ENCODE measurements around the gene SUMF2. TPM values are rescaled to one million over a fixed set of nuclear protein-coding genes. Genes with fewer than 3 reads are reported as not detected.

SUMF2 gene
- total and polyA plus RNA-seq, 2 of the 13 experiments (the other 11 are each of a cell fraction or from before 2014, with no cell fraction given): 48.9 to 54.4 TPM

DNA sequence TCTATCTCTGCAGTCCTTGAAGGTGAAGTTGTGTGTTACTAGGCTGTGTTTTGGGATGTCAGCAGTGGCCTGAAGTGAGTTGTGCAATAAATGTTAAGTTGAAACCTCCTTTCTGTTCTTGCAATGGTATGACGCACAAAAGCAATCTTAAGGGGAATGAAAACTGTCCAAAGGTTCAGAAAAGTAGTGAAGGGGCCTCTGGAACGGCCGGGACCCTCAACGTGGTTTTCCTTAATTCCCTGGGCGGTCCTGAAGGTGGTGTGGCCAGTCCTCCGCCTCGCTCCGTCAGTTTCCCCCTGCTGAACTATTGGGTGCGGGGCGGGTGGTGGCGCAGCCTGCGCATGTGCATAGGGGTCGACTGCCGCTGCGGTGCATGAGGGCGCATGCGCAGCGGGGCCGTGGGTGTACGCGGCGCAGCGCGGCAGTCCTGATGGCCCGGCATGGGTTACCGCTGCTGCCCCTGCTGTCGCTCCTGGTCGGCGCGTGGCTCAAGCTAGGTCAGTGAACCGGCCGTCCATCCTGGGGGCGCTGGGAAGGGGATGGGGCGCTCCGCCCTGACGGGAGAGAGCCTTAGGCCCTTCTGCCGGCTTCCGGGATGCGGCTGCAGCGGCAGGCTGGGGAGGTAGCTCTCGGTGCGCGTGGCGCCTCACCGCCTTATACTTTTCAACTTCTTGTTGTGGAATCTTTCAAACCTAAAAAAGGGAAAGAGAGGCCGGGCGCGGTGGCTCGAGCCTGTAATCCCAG lies at the start of gene SUMF2 (continued):
- TF ChIP-seq, protein P1, sequence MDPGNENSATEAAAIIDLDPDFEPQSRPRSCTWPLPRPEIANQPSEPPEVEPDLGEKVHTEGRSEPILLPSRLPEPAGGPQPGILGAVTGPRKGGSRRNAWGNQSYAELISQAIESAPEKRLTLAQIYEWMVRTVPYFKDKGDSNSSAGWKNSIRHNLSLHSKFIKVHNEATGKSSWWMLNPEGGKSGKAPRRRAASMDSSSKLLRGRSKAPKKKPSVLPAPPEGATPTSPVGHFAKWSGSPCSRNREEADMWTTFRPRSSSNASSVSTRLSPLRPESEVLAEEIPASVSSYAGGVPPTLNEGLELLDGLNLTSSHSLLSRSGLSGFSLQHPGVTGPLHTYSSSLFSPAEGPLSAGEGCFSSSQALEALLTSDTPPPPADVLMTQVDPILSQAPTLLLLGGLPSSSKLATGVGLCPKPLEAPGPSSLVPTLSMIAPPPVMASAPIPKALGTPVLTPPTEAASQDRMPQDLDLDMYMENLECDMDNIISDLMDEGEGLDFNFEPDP (CRISPR knock-in tag; conservative IDR thresholded peaks at IDR 0.05): no peak
- no peak for TF ChIP-seq TEAD2 (CRISPR knock-in tag; IDR thresholded peaks at IDR 0.05)
- TF ChIP-seq, protein P2, sequence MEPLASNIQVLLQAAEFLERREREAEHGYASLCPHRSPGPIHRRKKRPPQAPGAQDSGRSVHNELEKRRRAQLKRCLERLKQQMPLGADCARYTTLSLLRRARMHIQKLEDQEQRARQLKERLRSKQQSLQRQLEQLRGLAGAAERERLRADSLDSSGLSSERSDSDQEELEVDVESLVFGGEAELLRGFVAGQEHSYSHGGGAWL (CRISPR knock-in tag; IDR thresholded peaks at IDR 0.05): 0 out of 2 replicates have a peak, but pooled peaks have one; percentile 46
- TF ChIP-seq ZNF773 (CRISPR knock-in tag; IDR thresholded peaks at IDR 0.05; ENCODE audit: borderline replicate concordance): no peak
- TF ChIP-seq, protein P3, sequence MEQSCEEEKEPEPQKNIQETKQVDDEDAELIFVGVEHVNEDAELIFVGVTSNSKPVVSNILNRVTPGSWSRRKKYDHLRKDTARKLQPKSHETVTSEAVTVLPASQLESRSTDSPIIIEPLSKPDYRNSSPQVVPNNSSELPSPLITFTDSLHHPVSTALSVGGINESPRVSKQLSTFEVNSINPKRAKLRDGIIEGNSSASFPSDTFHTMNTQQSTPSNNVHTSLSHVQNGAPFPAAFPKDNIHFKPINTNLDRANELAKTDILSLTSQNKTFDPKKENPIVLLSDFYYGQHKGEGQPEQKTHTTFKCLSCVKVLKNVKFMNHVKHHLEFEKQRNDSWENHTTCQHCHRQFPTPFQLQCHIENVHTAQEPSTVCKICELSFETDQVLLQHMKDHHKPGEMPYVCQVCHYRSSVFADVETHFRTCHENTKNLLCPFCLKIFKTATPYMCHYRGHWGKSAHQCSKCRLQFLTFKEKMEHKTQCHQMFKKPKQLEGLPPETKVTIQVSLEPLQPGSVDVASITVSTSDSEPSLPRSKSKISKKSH (CRISPR knock-in tag; IDR thresholded peaks at IDR 0.05; ENCODE audit: borderline replicate concordance): peak; percentile 64; the same call in 1 of the 2 replicates
- TF ChIP-seq, protein P4, sequence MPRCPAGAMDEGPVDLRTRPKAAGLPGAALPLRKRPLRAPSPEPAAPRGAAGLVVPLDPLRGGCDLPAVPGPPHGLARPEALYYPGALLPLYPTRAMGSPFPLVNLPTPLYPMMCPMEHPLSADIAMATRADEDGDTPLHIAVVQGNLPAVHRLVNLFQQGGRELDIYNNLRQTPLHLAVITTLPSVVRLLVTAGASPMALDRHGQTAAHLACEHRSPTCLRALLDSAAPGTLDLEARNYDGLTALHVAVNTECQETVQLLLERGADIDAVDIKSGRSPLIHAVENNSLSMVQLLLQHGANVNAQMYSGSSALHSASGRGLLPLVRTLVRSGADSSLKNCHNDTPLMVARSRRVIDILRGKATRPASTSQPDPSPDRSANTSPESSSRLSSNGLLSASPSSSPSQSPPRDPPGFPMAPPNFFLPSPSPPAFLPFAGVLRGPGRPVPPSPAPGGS (CRISPR knock-in tag; IDR thresholded peaks at IDR 0.05): peak; percentile 68; the same call in 1 of the 2 replicates
- TF ChIP-seq ZFP1 (CRISPR knock-in tag; IDR thresholded peaks at IDR 0.05): peak; percentile 17; the same call in 1 of the 2 replicates
- TF ChIP-seq ESRRA (CRISPR knock-in tag; IDR thresholded peaks at IDR 0.05; ENCODE audit: low read depth): peak; percentile 40; the same call in 1 of the 2 replicates
- TF ChIP-seq ZNF264 (CRISPR knock-in tag; IDR thresholded peaks at IDR 0.05): peak; percentile 39; the same call in 1 of the 2 replicates
- TF ChIP-seq, protein P5, sequence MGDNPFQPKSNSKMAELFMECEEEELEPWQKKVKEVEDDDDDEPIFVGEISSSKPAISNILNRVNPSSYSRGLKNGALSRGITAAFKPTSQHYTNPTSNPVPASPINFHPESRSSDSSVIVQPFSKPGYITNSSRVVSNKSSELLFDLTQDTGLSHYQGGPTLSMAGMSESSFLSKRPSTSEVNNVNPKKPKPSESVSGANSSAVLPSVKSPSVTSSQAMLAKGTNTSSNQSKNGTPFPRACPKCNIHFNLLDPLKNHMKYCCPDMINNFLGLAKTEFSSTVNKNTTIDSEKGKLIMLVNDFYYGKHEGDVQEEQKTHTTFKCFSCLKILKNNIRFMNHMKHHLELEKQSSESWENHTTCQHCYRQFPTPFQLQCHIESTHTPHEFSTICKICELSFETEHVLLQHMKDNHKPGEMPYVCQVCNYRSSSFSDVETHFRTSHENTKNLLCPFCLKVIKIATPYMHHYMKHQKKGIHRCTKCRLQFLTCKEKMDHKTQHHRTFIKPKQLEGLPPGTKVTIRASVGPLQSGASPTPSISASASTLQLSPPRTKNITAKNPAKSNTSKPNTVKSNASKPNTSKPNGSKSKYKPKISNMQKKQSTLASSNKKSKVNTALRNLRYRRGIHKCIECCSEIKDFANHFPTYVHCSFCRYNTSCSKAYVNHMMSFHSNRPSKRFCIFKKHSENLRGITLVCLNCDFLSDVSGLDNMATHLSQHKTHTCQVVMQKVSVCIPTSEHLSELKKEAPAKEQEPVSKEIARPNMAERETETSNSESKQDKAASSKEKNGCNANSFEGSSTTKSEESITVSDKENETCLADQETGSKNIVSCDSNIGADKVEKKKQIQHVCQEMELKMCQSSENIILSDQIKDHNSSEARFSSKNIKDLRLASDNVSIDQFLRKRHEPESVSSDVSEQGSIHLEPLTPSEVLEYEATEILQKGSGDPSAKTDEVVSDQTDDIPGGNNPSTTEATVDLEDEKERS (CRISPR knock-in tag; IDR thresholded peaks at IDR 0.05): no peak
- TF ChIP-seq ZBTB1 (CRISPR knock-in tag; IDR thresholded peaks at IDR 0.05; ENCODE audit: borderline replicate concordance): no peak
- TF ChIP-seq ZNF678 (CRISPR knock-in tag; IDR thresholded peaks at IDR 0.05): 0 out of 2 replicates have a peak, but pooled peaks have one; percentile 36
- 0 out of 2 replicates have a peak, but pooled peaks have one; percentile 52 for TF ChIP-seq ZNF160 (CRISPR knock-in tag; IDR thresholded peaks at IDR 0.05)
- TF ChIP-seq ZFP36L1 (CRISPR knock-in tag; IDR thresholded peaks at IDR 0.05): no peak
- peak; percentile 51; the same call in 1 of the 2 replicates for TF ChIP-seq ZNF546 (CRISPR knock-in tag; conservative IDR thresholded peaks at IDR 0.05)

Data from HepG2 (cell line).